ENCODE measurements around the gene PRKCA. TPM values are rescaled to one million over a fixed set of nuclear protein-coding genes. Genes with fewer than 3 reads are reported as not detected.

PRKCA gene
- polyA plus RNA-seq, 2 of the 4 experiments (the other 2 are of a cell fraction), result 28.8 to 65.0 TPM

- peak overlapping the region in 1 of 2 experiments; percentile 11; a peak in 3 of 6 replicates for H3K27ac ChIP-seq
- TF ChIP-seq CEBPB (IDR thresholded peaks at IDR 0.05) (no peak), HOXB13 (CRISPR knock-in tag; IDR thresholded peaks at IDR 0.05; ENCODE audit: low read depth) (no peak), TP53 (CRISPR knock-in tag; IDR thresholded peaks at IDR 0.05) (no peak)
- ATAC-seq (peak in 1 of 2 experiments; percentile 36; a peak in 3 of 6 replicates), DNase-seq (ENCODE audit: low read depth in 1 of 2, low spot score in 1 of 2) (peak in 1 of 2 experiments; percentile 25), FAIRE-seq (peak; percentile 68)
- 28% methylated on average over 2 of the region's 2 CpGs for WGBS (ENCODE audit: missing lambda C conversion rate)
- ChIA-PET CTCF (interaction anchor here (0.9 to 1.0 kb wide), 2 partner anchors 18 to 109 kb away, joined by 3 read pairs; no protein-coding TSS in a partner anchor), POLR2A (no interaction called here)
- H3K4me2 ChIP-seq, result peak overlapping the region; percentile 29; the same call in 2 of the 3 replicates
- H3K4me1 ChIP-seq, result peaks cover 20% of the 10 kb centered on the region
- no peak overlapping the region for H3K4me3 ChIP-seq
- H3K9me3 ChIP-seq, result no peaks in the 10 kb centered on the region
Observed at GRCh38 chr17:66386498-66387351, 84.3 kb downstream of the PRKCA start.

GRCh38 chr17:66387392-66387981 lies 85.1 kb downstream of the PRKCA start:
- DNase-seq (ENCODE audit: low read depth in 1 of 2, low spot score in 1 of 2), result no peak
- Histone ChIP-seq H3K27ac (peak overlapping the region in 1 of 2 experiments; percentile 11; a peak in 1 of 6 replicates), H3K4me3 (no peak overlapping the region), H3K4me1 (peaks cover 17% of the 10 kb centered on the region), H3K4me2 (no peak overlapping the region), H3K9me3 (no peaks in the 10 kb centered on the region)
- FAIRE-seq, result no peak
- POLR2A ChIA-PET, result no interaction called here
- WGBS (ENCODE audit: missing lambda C conversion rate), result 77% methylated on average over 7 of the region's 7 CpGs
- ATAC-seq, result peak in 1 of 2 experiments; percentile 13; a peak in 3 of 6 replicates
- CTCF ChIA-PET, result interaction anchor here (0.6 to 1.0 kb wide), 6 partner anchors 21 to 954 kb away, joined by 3 to 5 read pairs (median 3); no protein-coding TSS in a partner anchor
- no peak for TF ChIP-seq EHMT2 (IDR thresholded peaks at IDR 0.05; ENCODE audit: low read depth)
- TF ChIP-seq KDM1A (IDR thresholded peaks at IDR 0.05; ENCODE audit: low read depth), result no peak
- no peak for TF ChIP-seq NR3C1 (IDR thresholded peaks at IDR 0.05)
- no peak for TF ChIP-seq CTCF (IDR thresholded peaks at IDR 0.05)
- no peak for TF ChIP-seq PBX3 (IDR thresholded peaks at IDR 0.05)
- no peak for TF ChIP-seq RNF2 (IDR thresholded peaks at IDR 0.05; ENCODE audit: borderline replicate concordance, low read depth)
- TF ChIP-seq RARB (CRISPR knock-in tag; IDR thresholded peaks at IDR 0.05), result no peak
- no peak for TF ChIP-seq CBX8 (IDR thresholded peaks at IDR 0.05)

- POLR2A ChIA-PET, result no interaction called here
- H3K9me3 ChIP-seq, result no peaks in the 10 kb centered on the region
- FAIRE-seq (no peak), ATAC-seq (no peak), DNase-seq (ENCODE audit: low read depth in 1 of 2, low spot score in 1 of 2) (no peak)
- H3K4me3 ChIP-seq, result no peak overlapping the region
- CTCF ChIA-PET, result interaction anchor here (0.5 to 1.7 kb wide), 4 partner anchors 10 to 940 kb away, joined by 3 to 6 read pairs (median 6); no protein-coding TSS in a partner anchor
- WGBS (ENCODE audit: missing lambda C conversion rate), result 92% methylated on average over 7 of the region's 7 CpGs
- 0 out of 3 replicates have a peak, but pooled peaks cover 4% of the 10 kb centered on the region for H3K4me1 ChIP-seq
- H3K27ac ChIP-seq, result no peak overlapping the region
- no peak overlapping the region for H3K4me2 ChIP-seq
- no peak for TF ChIP-seq TP53 (CRISPR knock-in tag; IDR thresholded peaks at IDR 0.05)
- TF ChIP-seq MAZ (IDR thresholded peaks at IDR 0.05; ENCODE audit: borderline replicate concordance, low read depth, low read length), result no peak
- TF ChIP-seq HDAC2 (IDR thresholded peaks at IDR 0.05), result no peak
- TF ChIP-seq POLR2AphosphoS2 (conservative IDR thresholded peaks at IDR 0.05; ENCODE audit: low read length), result no peak
Observed at GRCh38 chr17:66392783-66393437, 90.5 kb downstream of the PRKCA start.
